ENCODE results near the gene BLTP1. TPM values are rescaled to one million over a fixed set of nuclear protein-coding genes. Genes with fewer than 3 reads are reported as not detected.
"Not testable (repeated sequence)": the region's sequence is repeated elsewhere in the genome, so short reads cannot be mapped to it uniquely, and the experiment has no call there.

Gene BLTP1
- total RNA-seq, 2 experiments from 2014 or later = 32.3 to 41.6 TPM

GRCh38 chr4:122107680-122108079, 44.5 kb upstream of the BLTP1 start:
- H3K79me2 ChIP-seq (ENCODE audit: insufficient read depth, low read depth, low read length) = no peaks in the 10 kb centered on the region
- H3K27ac ChIP-seq (ENCODE audit: low read depth, low read length, poor library complexity, severe bottlenecking) = no peak overlapping the region
- H4K20me1 ChIP-seq (ENCODE audit: insufficient read depth, low read length) = no peaks in the 10 kb centered on the region
- H3K36me3 ChIP-seq (ENCODE audit: insufficient read depth, low read length) = no peaks in the 10 kb centered on the region
- ChIA-PET CTCF (ENCODE audit: unreplicated experiment) (no interaction called here), POLR2A (interaction anchor here (0.7 kb wide), 1 partner anchor 468 kb away, joined by 3 read pairs; no protein-coding TSS in a partner anchor)
- H3K4me1 ChIP-seq (ENCODE audit: insufficient read depth, low read length, poor library complexity, severe bottlenecking) = no peaks in the 10 kb centered on the region
- no peaks in the 10 kb centered on the region for H3K9me2 ChIP-seq (ENCODE audit: insufficient read depth, low read length)
- intact Hi-C loops (cut with micrococcal nuclease; ENCODE audit: unreplicated experiment) = no loop called here
- no peak overlapping the region for H3K4me3 ChIP-seq (ENCODE audit: low read depth, low read length, poor library complexity, severe bottlenecking)
- no peaks in the 10 kb centered on the region for H3K9me3 ChIP-seq (ENCODE audit: low read length)
- no peak overlapping the region for H2AFZ ChIP-seq (ENCODE audit: low read length)
- DNase-seq (ENCODE audit: low spot score) = no peak
- BruUV-seq (replicated peaks) = no TSS peak
- TF ChIP-seq EZH2phosphoT487 (IDR thresholded peaks at IDR 0.05; ENCODE audit: borderline replicate concordance, low read depth, low read length) = no peak
- no peak for TF ChIP-seq CTCF (conservative IDR thresholded peaks at IDR 0.05; ENCODE audit: low read length)
- no peak overlapping the region for H3K4me2 ChIP-seq (ENCODE audit: low read length)

GRCh38 chr4:122110304-122110703, 41.8 kb upstream of the BLTP1 start:
- intact Hi-C loops (cut with micrococcal nuclease; ENCODE audit: unreplicated experiment) = not testable (repeated sequence)

GRCh38 chr4:122117743-122118142, 34.4 kb upstream of the BLTP1 start:
- no TSS peak for BruUV-seq (replicated peaks)
- H3K79me2 ChIP-seq (ENCODE audit: insufficient read depth, low read depth, low read length) = no peaks in the 10 kb centered on the region
- H3K4me3 ChIP-seq (ENCODE audit: low read depth, low read length, poor library complexity, severe bottlenecking) = no peak overlapping the region
- no peak overlapping the region for H3K27ac ChIP-seq (ENCODE audit: low read depth, low read length, poor library complexity, severe bottlenecking)
- POLR2A ChIA-PET = no interaction called here
- no peak overlapping the region for H2AFZ ChIP-seq (ENCODE audit: low read length)
- CTCF ChIA-PET (ENCODE audit: unreplicated experiment) = no interaction called here
- TF ChIP-seq EZH2phosphoT487 (IDR thresholded peaks at IDR 0.05; ENCODE audit: borderline replicate concordance, low read depth, low read length) (no peak), CTCF (conservative IDR thresholded peaks at IDR 0.05; ENCODE audit: low read length) (no peak)
- no peaks in the 10 kb centered on the region for H4K20me1 ChIP-seq (ENCODE audit: insufficient read depth, low read length)
- H3K4me2 ChIP-seq (ENCODE audit: low read length) = no peak overlapping the region
- H3K9me3 ChIP-seq (ENCODE audit: low read length) = no peaks in the 10 kb centered on the region
- DNase-seq (ENCODE audit: low spot score) = no peak
- H3K9me2 ChIP-seq (ENCODE audit: insufficient read depth, low read length) = no peaks in the 10 kb centered on the region; the same call in 1 of the 2 replicates
- intact Hi-C loops (cut with micrococcal nuclease; ENCODE audit: unreplicated experiment) = no loop called here
- H3K4me1 ChIP-seq (ENCODE audit: insufficient read depth, low read length, poor library complexity, severe bottlenecking) = no peaks in the 10 kb centered on the region
- no peaks in the 10 kb centered on the region for H3K36me3 ChIP-seq (ENCODE audit: insufficient read depth, low read length)

More at GRCh38 chr4:122110304-122110703, 41.8 kb upstream of the BLTP1 start:
- H3K36me3 ChIP-seq (ENCODE audit: insufficient read depth, low read length); H3K4me1 ChIP-seq (ENCODE audit: insufficient read depth, low read length, poor library complexity, severe bottlenecking); H2AFZ ChIP-seq (ENCODE audit: low read length); H3K9me2 ChIP-seq (ENCODE audit: insufficient read depth, low read length); H3K79me2 ChIP-seq (ENCODE audit: insufficient read depth, low read depth, low read length); BruUV-seq (replicated peaks); POLR2A ChIA-PET; H3K4me3 ChIP-seq (ENCODE audit: low read depth, low read length, poor library complexity, severe bottlenecking); H3K9me3 ChIP-seq (ENCODE audit: low read length); H4K20me1 ChIP-seq (ENCODE audit: insufficient read depth, low read length); H3K4me2 ChIP-seq (ENCODE audit: low read length); CTCF ChIA-PET (ENCODE audit: unreplicated experiment); DNase-seq (ENCODE audit: low spot score); H3K27ac ChIP-seq (ENCODE audit: low read depth, low read length, poor library complexity, severe bottlenecking): not testable (repeated sequence)
